Measurements from ENCODE around the gene RGMB.
A peak's percentile ranks its signal among the peaks of the same experiment; 100 is the strongest.

The RGMB gene

GRCh38 chr5:98807806-98808205 lies 34.3 kb downstream of the RGMB start:
- Mint-ChIP-seq H3K4me1 (ENCODE audit: low read depth) (no peaks in the 10 kb centered on the region), H3K4me3 (no peak overlapping the region), H3K36me3 (ENCODE audit: low read depth) (no peaks in the 10 kb centered on the region), H3K9me3 (peaks cover 19% of the 10 kb centered on the region), H3K27me3 (ENCODE audit: low read depth) (no peaks in the 10 kb centered on the region), H3K27ac (no peak overlapping the region)

DNA sequence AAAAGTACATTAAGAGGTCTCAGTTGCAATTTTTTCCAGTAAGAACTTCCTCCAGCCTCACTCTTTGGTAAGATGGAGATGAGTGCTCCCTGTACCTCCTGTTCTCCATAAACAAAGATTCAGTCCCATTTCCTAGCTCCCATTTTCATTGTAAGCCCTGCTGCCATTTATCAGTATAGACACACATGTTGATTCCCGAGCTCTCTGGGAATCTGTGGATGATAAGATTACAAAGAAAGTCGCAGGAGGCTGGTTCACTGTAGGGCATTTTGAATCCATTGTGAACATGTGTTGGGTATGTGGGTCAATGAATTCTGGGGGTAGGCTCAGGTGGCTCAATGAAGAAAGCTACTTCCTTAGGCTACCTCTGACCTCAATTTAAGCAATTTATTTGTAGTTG lies 36.7 kb downstream of the RGMB start:
- Mint-ChIP-seq H3K27me3 (ENCODE audit: low read depth) (no peaks in the 10 kb centered on the region), H3K9me3 (peaks cover 18% of the 10 kb centered on the region), H3K4me3 (no peak overlapping the region), H3K27ac (no peak overlapping the region), H3K4me1 (ENCODE audit: low read depth) (no peaks in the 10 kb centered on the region), H3K36me3 (ENCODE audit: low read depth) (no peaks in the 10 kb centered on the region)

DNA sequence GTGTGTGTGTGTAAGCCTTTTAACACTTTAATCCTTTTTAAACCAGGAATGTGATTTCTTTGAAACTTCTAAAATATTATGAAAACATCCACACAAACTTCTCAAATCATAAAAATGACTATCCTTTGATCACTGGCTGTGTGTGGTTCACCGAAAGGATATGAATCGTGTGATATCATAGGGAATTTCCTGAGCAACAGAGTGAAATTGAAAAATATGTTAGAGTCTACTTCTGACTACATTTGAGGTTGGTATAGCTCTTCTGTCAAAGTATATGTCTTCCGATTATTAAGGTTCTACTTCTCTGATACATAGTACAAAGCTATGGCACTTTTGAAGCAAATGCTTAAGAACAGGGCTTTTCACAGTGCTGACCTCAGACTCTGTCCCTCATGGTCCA lies 40.3 kb downstream of the RGMB start:
- no peaks in the 10 kb centered on the region for H3K27me3 Mint-ChIP-seq (ENCODE audit: low read depth)
- no peak overlapping the region for H3K27ac Mint-ChIP-seq
- H3K36me3 Mint-ChIP-seq (ENCODE audit: low read depth) = no peaks in the 10 kb centered on the region
- no peaks in the 10 kb centered on the region for H3K9me3 Mint-ChIP-seq
- no peak overlapping the region for H3K4me3 Mint-ChIP-seq
- no peaks in the 10 kb centered on the region for H3K4me1 Mint-ChIP-seq (ENCODE audit: low read depth)

GRCh38 chr5:98816582-98817222 lies 43.2 kb downstream of the RGMB start:
- H3K27ac Mint-ChIP-seq = no peak overlapping the region
- no peaks in the 10 kb centered on the region for H3K27me3 Mint-ChIP-seq (ENCODE audit: low read depth)
- H3K4me3 Mint-ChIP-seq = no peak overlapping the region

DNA sequence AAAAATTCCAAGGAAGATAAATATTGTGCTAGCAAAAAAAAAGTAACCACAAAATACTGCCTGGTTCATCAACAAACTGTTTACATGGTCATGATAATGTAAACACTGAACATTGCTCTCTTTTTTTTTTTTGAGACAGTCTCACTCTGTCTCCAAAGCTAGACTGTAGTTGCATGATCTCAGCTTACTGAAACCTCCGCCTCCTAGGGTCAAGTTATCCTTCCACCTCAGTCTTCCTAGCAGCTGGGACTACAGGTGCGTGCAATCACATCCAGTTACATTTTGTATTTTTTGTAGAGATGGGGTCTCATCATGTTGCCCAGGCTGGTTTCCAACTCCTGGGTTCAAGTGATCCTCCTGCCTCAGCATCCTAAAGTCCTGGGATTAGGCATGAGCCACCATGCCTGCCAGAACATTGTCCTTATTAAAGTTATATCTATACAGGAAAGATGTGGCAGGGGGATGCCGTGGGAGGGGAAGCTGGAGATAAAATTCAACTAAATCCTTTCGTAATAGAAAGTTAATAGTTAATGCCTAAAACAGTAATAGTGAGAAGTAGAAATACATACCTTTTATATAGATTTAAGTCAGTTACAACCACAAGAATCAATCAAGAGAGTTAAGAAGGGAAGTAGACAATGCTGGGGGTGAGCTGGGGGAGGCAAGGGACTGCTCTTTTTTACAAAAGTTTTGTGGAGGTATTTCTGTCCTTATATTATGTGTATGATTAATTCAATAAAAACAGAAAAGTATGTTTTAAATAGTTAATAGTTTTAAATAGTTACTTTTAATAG lies 52.3 kb downstream of the RGMB start:
- no peaks in the 10 kb centered on the region for H3K36me3 Mint-ChIP-seq (ENCODE audit: low read depth)
- no peaks in the 10 kb centered on the region for H3K27me3 Mint-ChIP-seq (ENCODE audit: low read depth)
- H3K4me1 Mint-ChIP-seq (ENCODE audit: low read depth) = no peaks in the 10 kb centered on the region
- no peaks in the 10 kb centered on the region for H3K9me3 Mint-ChIP-seq
- H3K27ac Mint-ChIP-seq = no peak overlapping the region
- no peak overlapping the region for H3K4me3 Mint-ChIP-seq

More at GRCh38 chr5:98816582-98817222, 43.2 kb downstream of the RGMB start:
- peaks cover 10% of the 10 kb centered on the region for H3K9me3 Mint-ChIP-seq
- peaks cover 2% of the 10 kb centered on the region for H3K36me3 Mint-ChIP-seq (ENCODE audit: low read depth)
- no peaks in the 10 kb centered on the region for H3K4me1 Mint-ChIP-seq (ENCODE audit: low read depth)

DNA sequence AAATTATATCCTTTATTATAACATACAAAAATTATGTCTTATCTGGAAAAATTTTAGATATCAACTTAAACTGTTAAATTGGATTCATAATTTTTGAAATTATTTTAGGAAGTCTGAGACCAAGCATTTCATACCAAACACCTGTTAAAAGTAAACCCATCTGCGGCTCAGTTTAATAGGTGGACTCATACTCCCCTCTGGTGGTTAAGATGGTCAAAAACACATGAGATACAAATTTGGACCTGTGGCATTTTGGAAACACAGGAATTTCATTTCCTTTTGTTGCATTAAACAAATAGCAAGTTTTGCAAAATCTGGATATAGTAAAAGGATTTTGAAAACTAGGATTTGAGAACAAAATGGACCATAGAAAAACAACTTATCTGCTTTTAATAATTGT lies 53.7 kb downstream of the RGMB start:
- Mint-ChIP-seq H3K9me3 (no peaks in the 10 kb centered on the region), H3K4me1 (ENCODE audit: low read depth) (no peaks in the 10 kb centered on the region), H3K27ac (no peak overlapping the region), H3K27me3 (ENCODE audit: low read depth) (no peaks in the 10 kb centered on the region), H3K4me3 (no peak overlapping the region), H3K36me3 (ENCODE audit: low read depth) (no peaks in the 10 kb centered on the region)

DNA sequence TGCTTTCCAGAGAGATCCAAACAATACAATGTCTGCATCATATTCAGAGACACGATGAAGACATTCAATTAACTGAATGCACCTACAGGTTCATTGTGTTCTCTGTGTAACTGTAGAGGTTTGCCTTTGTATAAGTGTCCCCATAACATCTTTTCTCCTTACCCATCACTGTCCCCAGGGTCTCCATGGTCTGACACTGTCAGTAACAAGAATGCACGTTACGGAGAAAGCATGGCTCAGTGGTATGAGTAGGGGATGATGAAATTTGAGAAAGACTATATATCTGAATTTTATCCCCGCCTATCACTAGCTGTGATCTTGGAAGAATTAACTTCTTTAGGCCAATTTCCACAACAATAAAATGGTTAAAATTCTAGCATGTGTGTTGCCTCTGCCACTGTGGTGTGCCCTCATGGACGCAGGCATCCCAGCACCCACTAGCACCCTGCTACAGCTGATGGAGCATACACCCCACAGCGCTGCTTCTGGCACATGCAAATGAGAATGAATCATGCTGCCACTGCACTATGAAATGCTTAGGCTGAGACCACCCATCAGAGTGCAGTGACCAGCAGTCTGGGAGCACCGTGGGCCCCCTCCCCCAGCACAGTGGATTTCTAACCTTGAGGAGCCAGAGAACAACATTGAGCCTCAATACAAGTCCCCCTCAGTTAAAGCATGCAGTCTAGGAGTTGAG lies 54.3 kb downstream of the RGMB start:
- Mint-ChIP-seq H3K27ac (no peak overlapping the region), H3K9me3 (no peaks in the 10 kb centered on the region), H3K4me3 (no peak overlapping the region), H3K36me3 (ENCODE audit: low read depth) (no peaks in the 10 kb centered on the region), H3K4me1 (ENCODE audit: low read depth) (no peaks in the 10 kb centered on the region), H3K27me3 (ENCODE audit: low read depth) (no peaks in the 10 kb centered on the region)

- H3K4me3 Mint-ChIP-seq = no peak overlapping the region
- peaks cover 3% of the 10 kb centered on the region for H3K4me1 Mint-ChIP-seq (ENCODE audit: low read depth)
- H3K9me3 Mint-ChIP-seq = no peaks in the 10 kb centered on the region
- H3K27ac Mint-ChIP-seq = no peak overlapping the region
- H3K36me3 Mint-ChIP-seq (ENCODE audit: low read depth) = no peaks in the 10 kb centered on the region
- no peaks in the 10 kb centered on the region for H3K27me3 Mint-ChIP-seq (ENCODE audit: low read depth)
These were observed 62.7 kb downstream of the RGMB start for GRCh38 chr5:98836175-98836574.

DNA sequence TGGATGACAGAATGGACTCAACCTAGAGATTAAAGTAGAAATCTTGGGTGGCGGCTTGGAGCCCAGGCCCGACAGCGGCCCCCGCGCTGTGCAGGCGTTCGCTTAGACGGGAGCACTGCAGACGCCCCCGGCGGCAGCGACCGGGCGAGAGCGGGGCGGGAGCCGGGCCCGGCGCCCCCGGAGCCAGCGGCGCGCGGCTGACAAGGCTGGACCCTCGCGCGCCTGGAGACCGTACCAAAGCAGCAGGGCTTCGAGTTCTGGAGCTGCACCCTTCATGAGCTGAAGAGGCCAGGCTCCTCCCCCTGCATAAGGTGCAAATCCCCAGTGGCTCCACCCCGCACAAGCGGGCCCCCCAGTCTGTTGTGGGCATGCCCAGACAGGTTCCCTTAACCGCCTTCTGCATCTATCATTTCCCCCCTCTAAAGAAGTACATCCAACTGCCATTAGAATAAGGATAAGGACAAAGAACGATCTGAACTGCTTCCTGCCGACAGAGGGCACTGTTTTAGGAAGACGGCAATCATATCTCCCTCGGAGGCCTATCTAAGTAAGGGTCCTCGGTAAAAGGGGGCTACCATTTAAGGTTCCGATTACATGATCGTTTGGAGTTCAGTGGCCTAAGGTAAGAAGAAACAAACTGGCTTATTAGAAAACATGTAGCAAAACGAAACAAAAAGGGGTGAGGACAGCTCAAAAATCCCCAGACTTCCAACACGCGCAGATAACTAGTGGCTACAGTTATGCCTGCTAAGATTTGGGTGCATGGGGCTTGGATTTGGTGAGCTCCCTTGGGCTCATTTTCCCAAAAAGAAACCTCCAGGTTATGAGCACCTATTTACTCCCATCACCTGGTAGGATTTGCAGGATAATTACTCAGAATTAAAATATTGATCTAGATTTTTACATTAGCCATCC lies 66.3 kb downstream of the RGMB start:
- H3K4me3 Mint-ChIP-seq = peak overlapping the region; percentile 5
- H3K27me3 Mint-ChIP-seq (ENCODE audit: low read depth) = no peaks in the 10 kb centered on the region
- peaks cover 5% of the 10 kb centered on the region for H3K9me3 Mint-ChIP-seq
- H3K27ac Mint-ChIP-seq = no peak overlapping the region
- H3K4me1 Mint-ChIP-seq (ENCODE audit: low read depth) = peaks cover 3% of the 10 kb centered on the region
- H3K36me3 Mint-ChIP-seq (ENCODE audit: low read depth) = no peaks in the 10 kb centered on the region

- Mint-ChIP-seq H3K27me3 (ENCODE audit: low read depth) (no peaks in the 10 kb centered on the region), H3K27ac (no peak overlapping the region), H3K9me3 (peaks cover 11% of the 10 kb centered on the region), H3K36me3 (ENCODE audit: low read depth) (no peaks in the 10 kb centered on the region), H3K4me1 (ENCODE audit: low read depth) (peaks cover 3% of the 10 kb centered on the region), H3K4me3 (no peak overlapping the region)
These were observed 67.5 kb downstream of the RGMB start for GRCh38 chr5:98840946-98841345.

GRCh38 chr5:98843481-98843880 lies 70.0 kb downstream of the RGMB start:
- Mint-ChIP-seq H3K4me3 (no peak overlapping the region), H3K9me3 (peaks cover 11% of the 10 kb centered on the region), H3K27ac (no peak overlapping the region), H3K36me3 (ENCODE audit: low read depth) (no peaks in the 10 kb centered on the region), H3K4me1 (ENCODE audit: low read depth) (peaks cover 3% of the 10 kb centered on the region), H3K27me3 (ENCODE audit: low read depth) (no peaks in the 10 kb centered on the region)

- Mint-ChIP-seq H3K36me3 (ENCODE audit: low read depth) (no peaks in the 10 kb centered on the region), H3K27me3 (ENCODE audit: low read depth) (no peaks in the 10 kb centered on the region), H3K27ac (no peak overlapping the region), H3K4me1 (ENCODE audit: low read depth) (peaks cover under 1% of the 10 kb centered on the region), H3K9me3 (peaks cover 11% of the 10 kb centered on the region), H3K4me3 (no peak overlapping the region)
These were observed 71.4 kb downstream of the RGMB start for GRCh38 chr5:98844865-98845264.

DNA sequence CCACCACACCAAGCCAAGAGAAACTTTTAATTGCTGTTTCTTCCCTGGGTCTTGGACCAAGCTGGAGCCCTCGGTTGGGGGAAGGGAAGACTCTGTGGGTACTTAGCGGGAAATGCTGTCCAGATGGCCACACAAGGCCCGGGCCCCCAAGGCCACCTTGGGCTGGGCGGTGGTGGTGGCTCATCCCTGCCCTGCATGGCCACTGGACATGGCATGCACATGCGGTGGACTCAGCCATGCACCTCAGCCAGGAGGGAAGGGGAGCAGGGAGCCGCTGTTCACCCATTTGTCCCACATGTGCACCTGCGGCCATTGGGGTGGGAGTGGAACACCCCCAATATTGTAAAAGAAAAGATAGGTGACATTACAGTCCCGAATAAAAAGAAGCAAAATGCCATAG lies 72.4 kb downstream of the RGMB start:
- H3K27ac Mint-ChIP-seq = no peak overlapping the region
- no peaks in the 10 kb centered on the region for H3K4me1 Mint-ChIP-seq (ENCODE audit: low read depth)
- no peaks in the 10 kb centered on the region for H3K27me3 Mint-ChIP-seq (ENCODE audit: low read depth)
- peaks cover 11% of the 10 kb centered on the region for H3K9me3 Mint-ChIP-seq
- H3K4me3 Mint-ChIP-seq = no peak overlapping the region
- no peaks in the 10 kb centered on the region for H3K36me3 Mint-ChIP-seq (ENCODE audit: low read depth)

All from T-helper 1 cell treated with Interleukin-12 subunit alpha and Interleukin-12 subunit beta and Interleukin-4 antibody, amounts not matched to agents 30 μg/mL and 1 μg/mL, for 36 hours (primary cell).